ENCODE results near the gene ACO1.

Gene ACO1

GRCh38 chr9:32413424-32413823, 29.0 kb downstream of the ACO1 start:
- Mint-ChIP-seq H3K27ac (no peak overlapping the region), H3K4me3 (no peak overlapping the region), H3K27me3 (ENCODE audit: low read depth) (no peaks in the 10 kb centered on the region), H3K36me3 (ENCODE audit: low read depth) (peaks cover 48% of the 10 kb centered on the region), H3K9me3 (no peaks in the 10 kb centered on the region), H3K4me1 (no peaks in the 10 kb centered on the region)
- TF ChIP-seq CTCF (IDR thresholded peaks at IDR 0.05; ENCODE audit: unreplicated experiment in 3 of 3): no peak

GRCh38 chr9:32414856-32415255, 30.4 kb downstream of the ACO1 start:
- no peak overlapping the region for H3K4me3 Mint-ChIP-seq
- H3K9me3 Mint-ChIP-seq: no peaks in the 10 kb centered on the region
- no peaks in the 10 kb centered on the region for H3K4me1 Mint-ChIP-seq
- H3K27ac Mint-ChIP-seq: no peak overlapping the region
- TF ChIP-seq CTCF (IDR thresholded peaks at IDR 0.05; ENCODE audit: unreplicated experiment in 3 of 3): no peak
- H3K36me3 Mint-ChIP-seq (ENCODE audit: low read depth): peaks cover 47% of the 10 kb centered on the region
- H3K27me3 Mint-ChIP-seq (ENCODE audit: low read depth): no peaks in the 10 kb centered on the region

GRCh38 chr9:32419921-32420320, 35.5 kb downstream of the ACO1 start:
- Mint-ChIP-seq H3K27ac (no peak overlapping the region), H3K4me1 (no peaks in the 10 kb centered on the region), H3K36me3 (ENCODE audit: low read depth) (peaks cover 56% of the 10 kb centered on the region), H3K9me3 (no peaks in the 10 kb centered on the region), H3K4me3 (no peak overlapping the region), H3K27me3 (ENCODE audit: low read depth) (no peaks in the 10 kb centered on the region)
- no peak for TF ChIP-seq CTCF (IDR thresholded peaks at IDR 0.05; ENCODE audit: unreplicated experiment in 3 of 3)

GRCh38 chr9:32422237-32422806, 37.9 kb downstream of the ACO1 start:
- TF ChIP-seq CTCF (IDR thresholded peaks at IDR 0.05; ENCODE audit: unreplicated experiment in 3 of 3): no peak
- Mint-ChIP-seq H3K36me3 (ENCODE audit: low read depth) (peaks cover 64% of the 10 kb centered on the region), H3K4me3 (no peak overlapping the region), H3K27me3 (ENCODE audit: low read depth) (no peaks in the 10 kb centered on the region), H3K4me1 (no peaks in the 10 kb centered on the region), H3K9me3 (no peaks in the 10 kb centered on the region), H3K27ac (no peak overlapping the region)

GRCh38 chr9:32423371-32423770, 38.9 kb downstream of the ACO1 start:
- TF ChIP-seq CTCF (IDR thresholded peaks at IDR 0.05; ENCODE audit: unreplicated experiment in 3 of 3): no peak
- Mint-ChIP-seq H3K9me3 (no peaks in the 10 kb centered on the region), H3K4me3 (no peak overlapping the region), H3K27me3 (ENCODE audit: low read depth) (no peaks in the 10 kb centered on the region), H3K4me1 (no peaks in the 10 kb centered on the region), H3K36me3 (ENCODE audit: low read depth) (peaks cover 59% of the 10 kb centered on the region), H3K27ac (no peak overlapping the region)

GRCh38 chr9:32424616-32425015, 40.2 kb downstream of the ACO1 start:
- Mint-ChIP-seq H3K27me3 (ENCODE audit: low read depth) (no peaks in the 10 kb centered on the region), H3K27ac (no peak overlapping the region), H3K4me3 (no peak overlapping the region), H3K4me1 (no peaks in the 10 kb centered on the region), H3K9me3 (no peaks in the 10 kb centered on the region), H3K36me3 (ENCODE audit: low read depth) (peaks cover 55% of the 10 kb centered on the region)
- TF ChIP-seq CTCF (IDR thresholded peaks at IDR 0.05; ENCODE audit: unreplicated experiment in 3 of 3): no peak

Data from nephron (organoid).